ENCODE measurements around the gene PGBD5. TPM values are rescaled to one million over a fixed set of nuclear protein-coding genes. Genes with fewer than 3 reads are reported as not detected.

The PGBD5 gene
- total RNA-seq, 1 experiment from 2014 or later: 37.8 TPM

DNA sequence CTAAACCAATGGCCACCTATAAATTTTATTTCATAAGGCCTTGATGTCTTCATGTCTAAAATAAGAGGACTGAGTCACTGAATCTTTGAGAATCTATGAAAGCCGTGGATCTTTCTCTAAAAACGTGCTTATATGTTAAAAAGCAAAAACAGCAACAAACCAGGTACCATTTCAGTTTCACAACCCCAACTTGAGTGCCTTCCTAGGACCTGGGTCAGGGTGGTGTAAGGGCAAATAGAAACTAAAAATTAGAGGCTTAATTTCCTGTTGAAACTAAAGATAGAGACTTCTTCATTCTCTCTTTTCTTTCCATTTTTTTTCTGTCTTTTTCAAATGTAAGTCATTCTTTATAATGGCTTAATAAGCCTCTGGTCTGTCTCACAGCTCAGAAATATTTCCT lies 27.2 kb upstream of the PGBD5 start:
- Mint-ChIP-seq H3K4me3 (ENCODE audit: low read depth, unreplicated experiment) (no peak overlapping the region), H3K36me3 (ENCODE audit: insufficient read depth, unreplicated experiment) (no peaks in the 10 kb centered on the region), H3K27ac (ENCODE audit: unreplicated experiment) (no peak overlapping the region), H3K4me1 (ENCODE audit: low read depth, unreplicated experiment) (peaks cover 1% of the 10 kb centered on the region), H3K9me3 (ENCODE audit: low read depth, unreplicated experiment) (no peaks in the 10 kb centered on the region), H3K27me3 (ENCODE audit: unreplicated experiment) (no peaks in the 10 kb centered on the region)
- no peak for DNase-seq
- intact Hi-C loops (cut with micrococcal nuclease; ENCODE audit: unreplicated experiment): no loop called here
- TF ChIP-seq, protein P1, sequence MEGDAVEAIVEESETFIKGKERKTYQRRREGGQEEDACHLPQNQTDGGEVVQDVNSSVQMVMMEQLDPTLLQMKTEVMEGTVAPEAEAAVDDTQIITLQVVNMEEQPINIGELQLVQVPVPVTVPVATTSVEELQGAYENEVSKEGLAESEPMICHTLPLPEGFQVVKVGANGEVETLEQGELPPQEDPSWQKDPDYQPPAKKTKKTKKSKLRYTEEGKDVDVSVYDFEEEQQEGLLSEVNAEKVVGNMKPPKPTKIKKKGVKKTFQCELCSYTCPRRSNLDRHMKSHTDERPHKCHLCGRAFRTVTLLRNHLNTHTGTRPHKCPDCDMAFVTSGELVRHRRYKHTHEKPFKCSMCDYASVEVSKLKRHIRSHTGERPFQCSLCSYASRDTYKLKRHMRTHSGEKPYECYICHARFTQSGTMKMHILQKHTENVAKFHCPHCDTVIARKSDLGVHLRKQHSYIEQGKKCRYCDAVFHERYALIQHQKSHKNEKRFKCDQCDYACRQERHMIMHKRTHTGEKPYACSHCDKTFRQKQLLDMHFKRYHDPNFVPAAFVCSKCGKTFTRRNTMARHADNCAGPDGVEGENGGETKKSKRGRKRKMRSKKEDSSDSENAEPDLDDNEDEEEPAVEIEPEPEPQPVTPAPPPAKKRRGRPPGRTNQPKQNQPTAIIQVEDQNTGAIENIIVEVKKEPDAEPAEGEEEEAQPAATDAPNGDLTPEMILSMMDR (IDR thresholded peaks at IDR 0.05; ENCODE audit: unreplicated experiment): no peak
- BruUV-seq (replicated peaks): no TSS peak
- CTCF ChIA-PET: no interaction called here

DNA sequence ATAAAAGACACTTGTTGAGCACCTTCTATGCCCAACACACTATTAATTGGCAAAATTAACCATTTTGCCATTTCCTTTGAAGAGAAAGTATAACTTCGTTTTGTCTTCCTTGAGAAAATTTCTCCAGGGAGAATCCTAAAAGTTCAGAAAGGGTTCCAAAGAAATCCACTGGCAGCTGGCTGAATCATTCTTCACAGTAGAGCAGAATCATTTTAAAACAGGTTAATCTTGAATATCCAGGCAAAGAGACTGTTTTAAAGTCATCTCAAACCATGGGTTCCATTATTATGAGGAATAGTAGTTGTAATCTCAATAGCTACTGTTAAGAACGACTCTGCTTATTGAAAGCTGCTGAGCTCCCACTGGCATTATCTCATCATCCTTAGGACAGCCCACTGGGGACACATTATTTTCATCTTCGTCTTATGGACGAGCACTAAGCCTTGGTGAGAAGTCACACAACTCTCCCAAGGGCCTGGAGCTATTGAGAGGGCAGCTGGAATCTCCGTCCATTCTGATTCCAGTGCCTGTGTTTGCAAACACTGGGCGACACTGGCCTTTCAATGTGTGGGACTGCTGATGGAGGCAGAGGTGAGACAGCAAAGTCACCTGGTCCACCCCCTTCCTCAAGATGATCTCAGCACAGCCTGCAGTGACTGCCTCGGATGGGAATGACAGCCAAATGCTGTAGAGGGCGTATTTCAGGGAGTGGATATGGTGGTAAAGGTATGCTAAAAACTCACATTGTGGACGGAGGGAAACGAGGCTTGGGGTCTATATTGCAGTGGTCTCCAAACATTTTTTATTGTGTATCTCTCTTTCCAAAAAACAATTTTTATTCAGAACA lies 15.3 kb upstream of the PGBD5 start:
- no peaks in the 10 kb centered on the region for H3K36me3 Mint-ChIP-seq (ENCODE audit: insufficient read depth, unreplicated experiment)
- no peak for DNase-seq
- no peak overlapping the region for H3K27ac Mint-ChIP-seq (ENCODE audit: unreplicated experiment)
- TF ChIP-seq, protein P1 (IDR thresholded peaks at IDR 0.05; ENCODE audit: unreplicated experiment): no peak
- H3K4me3 Mint-ChIP-seq (ENCODE audit: low read depth, unreplicated experiment): no peak overlapping the region
- CTCF ChIA-PET: no interaction called here
- H3K27me3 Mint-ChIP-seq (ENCODE audit: unreplicated experiment): peaks cover 18% of the 10 kb centered on the region
- intact Hi-C loops (cut with micrococcal nuclease; ENCODE audit: unreplicated experiment): no loop called here
- H3K4me1 Mint-ChIP-seq (ENCODE audit: low read depth, unreplicated experiment): no peaks in the 10 kb centered on the region
- peaks cover 5% of the 10 kb centered on the region for H3K9me3 Mint-ChIP-seq (ENCODE audit: low read depth, unreplicated experiment)
- no TSS peak for BruUV-seq (replicated peaks)

DNA sequence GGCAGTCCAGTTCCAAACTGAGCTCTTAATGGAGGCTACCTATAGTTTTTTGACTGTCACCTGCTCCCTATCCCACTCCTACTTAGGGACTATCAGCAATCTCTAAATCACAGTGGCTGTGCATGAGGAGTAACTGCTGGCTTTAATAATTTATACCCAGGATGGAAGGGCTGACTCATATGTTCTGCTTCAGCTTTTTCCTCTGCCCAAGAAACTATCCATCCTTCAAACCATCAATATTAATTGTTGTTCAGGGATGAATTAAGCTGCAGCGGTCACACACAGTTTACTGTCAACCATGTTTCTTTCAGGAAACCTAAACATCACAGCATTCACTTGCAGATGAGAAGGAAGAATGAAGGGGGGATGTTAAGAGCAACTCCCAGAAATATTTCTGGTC lies 9.0 kb upstream of the PGBD5 start:
- TF ChIP-seq, protein P1 (IDR thresholded peaks at IDR 0.05; ENCODE audit: unreplicated experiment): no peak
- Mint-ChIP-seq H3K27me3 (ENCODE audit: unreplicated experiment) (peaks cover 9% of the 10 kb centered on the region), H3K4me3 (ENCODE audit: low read depth, unreplicated experiment) (no peak overlapping the region), H3K4me1 (ENCODE audit: low read depth, unreplicated experiment) (no peaks in the 10 kb centered on the region), H3K36me3 (ENCODE audit: insufficient read depth, unreplicated experiment) (no peaks in the 10 kb centered on the region), H3K27ac (ENCODE audit: unreplicated experiment) (no peak overlapping the region), H3K9me3 (ENCODE audit: low read depth, unreplicated experiment) (peaks cover 5% of the 10 kb centered on the region)
- intact Hi-C loops (cut with micrococcal nuclease; ENCODE audit: unreplicated experiment): no loop called here
- DNase-seq: no peak
- no TSS peak for BruUV-seq (replicated peaks)
- CTCF ChIA-PET: interaction anchor here (0.6 kb wide), 1 partner anchor 804 kb away, joined by 4 read pairs; no protein-coding TSS in a partner anchor

DNA sequence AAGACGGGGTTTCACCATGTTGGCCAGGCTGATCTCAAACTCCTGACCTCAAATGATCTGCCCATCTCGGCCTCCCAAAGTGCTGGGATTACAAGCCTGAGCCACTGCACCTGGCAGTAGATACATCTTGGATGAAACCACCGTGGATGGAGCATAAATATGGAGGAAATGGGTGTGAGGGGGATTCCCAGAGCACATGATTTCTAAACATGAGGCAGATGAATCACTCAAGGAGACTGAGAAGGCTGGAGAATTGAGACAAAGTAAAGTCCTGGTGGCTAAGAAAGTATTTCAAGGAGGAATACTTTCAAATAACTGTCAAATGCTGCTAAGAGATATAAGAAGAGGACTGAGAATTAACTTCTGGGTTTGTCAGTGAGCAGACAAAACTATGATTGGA lies 5.4 kb upstream of the PGBD5 start:
- Mint-ChIP-seq H3K36me3 (ENCODE audit: insufficient read depth, unreplicated experiment) (peaks cover 7% of the 10 kb centered on the region), H3K4me3 (ENCODE audit: low read depth, unreplicated experiment) (no peak overlapping the region), H3K9me3 (ENCODE audit: low read depth, unreplicated experiment) (no peaks in the 10 kb centered on the region), H3K4me1 (ENCODE audit: low read depth, unreplicated experiment) (peaks cover 8% of the 10 kb centered on the region), H3K27me3 (ENCODE audit: unreplicated experiment) (no peaks in the 10 kb centered on the region), H3K27ac (ENCODE audit: unreplicated experiment) (no peak overlapping the region)
- intact Hi-C loops (cut with micrococcal nuclease; ENCODE audit: unreplicated experiment): no loop called here
- CTCF ChIA-PET: no interaction called here
- BruUV-seq (replicated peaks): no TSS peak
- TF ChIP-seq, protein P1 (IDR thresholded peaks at IDR 0.05; ENCODE audit: unreplicated experiment): no peak
- peak; percentile 5 for DNase-seq
